Effector memory CD4-positive, alpha-beta T cell (primary cell): ENCODE results near the gene TMEM61.

Experiments
- DNase-seq, 3 donors: peaks; one replicate each; pipeline ENCODE4 v3.0.0-alpha.2; 2020
- H3K27ac ChIP-seq: 2 replicates; pipeline ENCODE4 v1.7.0; 2013; ENCODE audit warnings: mild to moderate bottlenecking, low read length, moderate library complexity; ENCODE audit not compliant: insufficient read depth, poor library complexity, severe bottlenecking
- H3K27me3 ChIP-seq: replicated peaks from 2 replicates; pipeline ENCODE4 v1.7.0; 2013; ENCODE audit warnings: mild to moderate bottlenecking, low read length; ENCODE audit not compliant: insufficient read depth, control insufficient read depth, poor library complexity, severe bottlenecking
- H3K36me3 ChIP-seq: 2 replicates; pipeline ENCODE4 v1.7.0; 2013; ENCODE audit warnings: mild to moderate bottlenecking, low read length, moderate library complexity; ENCODE audit not compliant: control insufficient read depth, insufficient read depth
- H3K4me1 ChIP-seq: 2 replicates; pipeline ENCODE4 v1.7.0; 2013; ENCODE audit warnings: low read length, mild to moderate bottlenecking; ENCODE audit not compliant: control insufficient read depth, insufficient read depth, poor library complexity, severe bottlenecking
- H3K4me3 ChIP-seq: 2 replicates; pipeline ENCODE4 v1.7.0; 2013; ENCODE audit warnings: low read length, low read depth, mild to moderate bottlenecking; ENCODE audit not compliant: insufficient read depth, poor library complexity, severe bottlenecking
- H3K9me3 ChIP-seq: 2 replicates; pipeline ENCODE4 v1.7.0; 2013; ENCODE audit warnings: mild to moderate bottlenecking, low read length, moderate library complexity; ENCODE audit not compliant: control insufficient read depth

TMEM61 gene

GRCh38 chr1:54984131-54984842, 3.9 kb downstream of the TMEM61 start:
- Histone ChIP-seq H3K27ac (no peak overlapping the region), H3K4me3 (no peak overlapping the region), H3K27me3 (peaks cover 5% of the 10 kb centered on the region), H3K9me3 (no peaks in the 10 kb centered on the region), H3K36me3 (no peaks in the 10 kb centered on the region), H3K4me1 (no peaks in the 10 kb centered on the region)
- no peak for DNase-seq

DNA sequence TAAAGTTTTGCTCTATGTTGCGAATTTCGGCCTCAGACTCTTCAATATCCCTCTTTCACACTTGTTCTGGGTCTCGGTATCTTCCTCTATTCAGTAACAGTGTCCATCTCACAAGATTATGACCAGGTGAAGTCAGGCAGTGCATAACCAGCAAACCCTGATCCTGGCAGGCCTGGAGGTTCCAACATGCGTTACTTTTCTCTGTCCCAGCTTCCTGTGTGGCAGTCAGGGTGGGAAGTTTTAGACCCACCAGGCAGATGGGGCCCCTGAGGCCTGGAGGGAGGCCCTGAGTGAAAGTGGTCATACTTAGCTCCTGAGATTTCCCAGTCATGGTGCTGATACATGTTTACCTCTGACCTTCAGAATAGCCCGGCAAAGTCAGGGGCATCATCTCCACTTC, 5.1 kb downstream of the TMEM61 start:
- H3K4me1 ChIP-seq = no peaks in the 10 kb centered on the region
- H3K27ac ChIP-seq = no peak overlapping the region
- no peaks in the 10 kb centered on the region for H3K9me3 ChIP-seq
- no peak for DNase-seq
- H3K4me3 ChIP-seq = no peak overlapping the region
- no peaks in the 10 kb centered on the region for H3K36me3 ChIP-seq
- H3K27me3 ChIP-seq = peaks cover 5% of the 10 kb centered on the region

- Histone ChIP-seq H3K36me3 (no peaks in the 10 kb centered on the region), H3K4me1 (no peaks in the 10 kb centered on the region), H3K27ac (no peak overlapping the region), H3K27me3 (peaks cover 5% of the 10 kb centered on the region), H3K4me3 (no peak overlapping the region), H3K9me3 (no peaks in the 10 kb centered on the region)
- DNase-seq = no peak
These were observed 5.6 kb downstream of the TMEM61 start for GRCh38 chr1:54986025-54986424.

- Histone ChIP-seq H3K4me1 (no peaks in the 10 kb centered on the region), H3K27me3 (peaks cover 5% of the 10 kb centered on the region), H3K9me3 (no peaks in the 10 kb centered on the region), H3K4me3 (no peak overlapping the region), H3K36me3 (no peaks in the 10 kb centered on the region), H3K27ac (no peak overlapping the region)
- no peak for DNase-seq
These were observed 6.1 kb downstream of the TMEM61 start for GRCh38 chr1:54986533-54986932.

- no peak for DNase-seq
- no peak overlapping the region for H3K4me3 ChIP-seq
- H3K27ac ChIP-seq = no peak overlapping the region
- H3K36me3 ChIP-seq = no peaks in the 10 kb centered on the region
- no peaks in the 10 kb centered on the region for H3K9me3 ChIP-seq
- H3K27me3 ChIP-seq = peaks cover 3% of the 10 kb centered on the region
- H3K4me1 ChIP-seq = no peaks in the 10 kb centered on the region
These were observed 7.0 kb downstream of the TMEM61 start for GRCh38 chr1:54987427-54987826.

DNA sequence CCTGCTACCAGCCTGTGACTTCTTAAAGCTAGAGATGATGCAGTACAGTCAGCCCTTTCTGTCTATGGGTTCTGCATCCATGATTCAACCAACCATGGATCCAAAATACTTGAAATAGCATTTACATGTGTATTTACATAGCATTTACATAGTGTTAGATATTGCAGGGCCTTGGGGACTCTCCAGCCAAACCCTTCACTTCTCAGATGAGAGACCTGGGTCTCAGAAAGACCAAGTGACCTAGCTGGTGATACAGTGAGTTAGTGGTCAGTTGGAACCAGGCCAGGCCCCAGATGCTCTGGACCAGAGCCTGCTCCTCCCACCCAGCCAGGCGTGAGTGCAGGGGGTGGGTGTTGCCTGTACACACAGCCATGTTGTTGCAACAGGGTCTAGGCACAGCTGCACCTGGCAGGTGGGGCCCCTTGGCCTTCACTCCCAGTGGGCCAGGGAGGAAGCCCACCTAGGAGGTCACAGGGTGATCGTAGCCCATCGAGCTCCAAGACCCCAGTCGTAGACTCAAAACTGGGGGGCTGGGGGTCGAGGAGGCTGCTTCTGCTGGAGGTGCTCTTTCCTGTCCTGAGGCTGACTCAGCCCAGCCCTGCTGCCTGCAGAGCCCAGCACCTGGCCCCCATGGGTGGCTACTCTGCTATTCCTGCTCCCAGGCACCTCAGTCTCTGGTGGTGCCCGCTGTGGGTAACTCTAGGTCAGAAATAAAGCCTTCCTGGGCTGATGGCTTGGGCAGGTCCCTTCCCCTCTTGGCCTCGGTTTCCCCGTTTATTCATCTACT, 7.7 kb downstream of the TMEM61 start:
- no peaks in the 10 kb centered on the region for H3K9me3 ChIP-seq
- no peaks in the 10 kb centered on the region for H3K36me3 ChIP-seq
- H3K27ac ChIP-seq = no peak overlapping the region
- no peak for DNase-seq
- H3K4me1 ChIP-seq = no peaks in the 10 kb centered on the region
- H3K27me3 ChIP-seq = no peaks in the 10 kb centered on the region
- no peak overlapping the region for H3K4me3 ChIP-seq

DNA sequence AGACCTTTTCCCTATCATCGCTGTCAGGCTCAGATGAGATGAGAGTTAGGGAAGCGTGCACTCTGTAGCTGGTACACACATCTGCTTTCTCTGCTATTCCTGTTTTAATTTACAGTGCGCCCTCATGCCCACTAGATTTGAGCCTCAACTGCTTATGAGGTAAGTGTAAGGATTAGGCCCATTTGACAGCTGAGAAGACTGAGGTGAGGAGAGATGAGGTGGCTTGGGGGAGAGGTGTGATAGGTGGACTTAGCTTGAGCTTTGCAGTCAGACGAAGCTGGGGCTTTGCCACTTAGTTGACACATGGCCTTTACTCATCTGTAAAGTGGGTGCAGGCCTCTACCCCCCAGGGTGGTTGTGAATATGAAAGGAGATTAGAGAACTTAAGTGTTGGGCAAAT, 8.5 kb downstream of the TMEM61 start:
- Histone ChIP-seq H3K27me3 (no peaks in the 10 kb centered on the region), H3K36me3 (no peaks in the 10 kb centered on the region), H3K9me3 (no peaks in the 10 kb centered on the region), H3K4me1 (no peaks in the 10 kb centered on the region), H3K27ac (no peak overlapping the region), H3K4me3 (no peak overlapping the region)
- no peak for DNase-seq

DNA sequence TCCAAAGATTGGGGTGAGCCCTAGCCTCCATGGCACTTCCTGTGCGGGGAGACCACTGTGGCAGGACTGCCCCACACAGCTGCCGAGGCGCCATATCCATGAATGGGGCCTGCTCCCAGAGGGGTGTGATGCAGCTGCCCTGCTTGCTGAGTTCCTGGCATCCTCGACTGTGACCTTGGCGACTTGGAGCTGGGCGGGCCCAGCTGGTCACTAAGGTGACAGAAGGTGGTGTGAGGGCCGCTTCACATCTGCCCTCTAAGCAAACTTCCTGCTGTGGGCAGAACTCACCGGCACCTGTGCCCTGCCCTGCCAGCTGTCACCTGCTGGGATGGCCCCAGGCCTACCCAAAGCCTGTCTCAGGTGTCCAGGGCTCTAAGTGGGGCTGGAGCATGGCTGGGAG, 9.0 kb downstream of the TMEM61 start:
- H3K4me3 ChIP-seq = no peak overlapping the region
- DNase-seq = no peak
- no peak overlapping the region for H3K27ac ChIP-seq
- H3K27me3 ChIP-seq = no peaks in the 10 kb centered on the region
- H3K36me3 ChIP-seq = no peaks in the 10 kb centered on the region
- no peaks in the 10 kb centered on the region for H3K4me1 ChIP-seq
- no peaks in the 10 kb centered on the region for H3K9me3 ChIP-seq

DNA sequence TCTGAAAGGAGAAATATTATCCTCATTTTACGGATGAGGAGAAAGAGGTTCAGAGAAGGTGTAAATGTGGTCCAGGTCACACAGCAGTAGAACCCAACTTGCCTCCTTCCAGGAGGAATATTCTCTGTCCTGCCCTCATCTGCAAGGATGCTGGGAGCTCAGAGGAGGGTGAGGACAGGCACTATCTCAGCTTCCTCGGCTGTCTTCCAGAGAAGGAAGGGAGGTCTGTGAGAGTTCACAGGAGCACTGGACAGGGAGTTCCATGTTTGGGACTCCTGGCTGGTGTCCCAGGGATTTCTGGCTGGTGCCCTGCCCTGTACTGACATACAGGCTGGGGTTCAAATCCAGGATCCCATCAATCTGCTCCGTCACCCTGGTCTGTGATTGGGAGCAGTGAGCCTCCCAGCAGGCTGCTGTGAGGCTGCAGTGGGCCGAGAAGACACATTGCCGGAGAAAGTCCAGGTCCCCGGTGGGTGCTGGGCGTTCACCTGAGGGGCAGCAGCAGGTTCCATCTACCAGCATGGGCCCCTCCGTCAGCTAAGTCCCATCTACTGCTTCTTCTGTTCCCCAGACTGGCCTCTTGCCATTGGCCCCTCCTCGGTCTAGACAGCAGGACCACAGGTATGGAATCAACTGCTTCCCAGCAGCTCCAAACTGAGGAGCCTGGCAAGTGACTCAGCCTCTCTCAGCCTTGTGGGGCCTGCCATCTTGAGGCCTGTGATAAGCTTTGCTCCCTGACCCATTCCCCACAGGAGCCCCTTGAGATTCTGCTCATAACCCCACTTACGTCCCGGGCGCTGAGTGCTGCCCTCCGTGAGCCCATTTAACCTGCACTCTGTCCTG, 9.8 kb downstream of the TMEM61 start:
- DNase-seq = no peak
- no peaks in the 10 kb centered on the region for H3K4me1 ChIP-seq
- no peaks in the 10 kb centered on the region for H3K9me3 ChIP-seq
- H3K27ac ChIP-seq = no peak overlapping the region
- no peaks in the 10 kb centered on the region for H3K36me3 ChIP-seq
- H3K27me3 ChIP-seq = no peaks in the 10 kb centered on the region
- no peak overlapping the region for H3K4me3 ChIP-seq

- H3K27me3 ChIP-seq = no peaks in the 10 kb centered on the region
- no peak overlapping the region for H3K27ac ChIP-seq
- no peaks in the 10 kb centered on the region for H3K4me1 ChIP-seq
- DNase-seq = no peak
- H3K4me3 ChIP-seq = no peak overlapping the region
- H3K36me3 ChIP-seq = no peaks in the 10 kb centered on the region
- H3K9me3 ChIP-seq = no peaks in the 10 kb centered on the region
These were observed 10.5 kb downstream of the TMEM61 start for GRCh38 chr1:54990916-54991315.
